Rectal smooth muscle tissue (tissue), 1 donor: Measurements from ENCODE around the gene CEL.
"Not testable (repeated sequence)": the region's sequence is repeated elsewhere in the genome, so short reads cannot be mapped to it uniquely, and the experiment has no call there.

Experiments
- H3K27ac ChIP-seq: one replicate; pipeline ENCODE4 v1.7.0; 2013; ENCODE audit warnings: low read depth, low read length, inconsistent platforms
- H3K27me3 ChIP-seq: one replicate; pipeline ENCODE4 v1.7.0; 2013; ENCODE audit warnings: low read length; ENCODE audit not compliant: control insufficient read depth, insufficient read depth
- H3K36me3 ChIP-seq: one replicate; pipeline ENCODE4 v1.7.0; 2013; ENCODE audit warnings: low read length; ENCODE audit not compliant: control insufficient read depth, insufficient read depth
- H3K4me1 ChIP-seq: one replicate; pipeline ENCODE4 v1.7.0; 2013; ENCODE audit warnings: low read length; ENCODE audit not compliant: control insufficient read depth, insufficient read depth
- H3K4me3 ChIP-seq: one replicate; pipeline ENCODE4 v1.7.0; 2013; ENCODE audit warnings: low read length
- H3K9ac ChIP-seq: one replicate; pipeline ENCODE4 v1.7.0; 2013; ENCODE audit warnings: low read length

CEL gene

GRCh38 chr9:133059623-133060022, 2.2 kb upstream of the CEL start:
- Histone ChIP-seq H3K9ac (no peak overlapping the region), H3K4me1 (no peaks in the 10 kb centered on the region), H3K36me3 (peaks cover 30% of the 10 kb centered on the region), H3K27me3 (no peaks in the 10 kb centered on the region), H3K4me3 (no peak overlapping the region), H3K27ac (no peak overlapping the region)

DNA sequence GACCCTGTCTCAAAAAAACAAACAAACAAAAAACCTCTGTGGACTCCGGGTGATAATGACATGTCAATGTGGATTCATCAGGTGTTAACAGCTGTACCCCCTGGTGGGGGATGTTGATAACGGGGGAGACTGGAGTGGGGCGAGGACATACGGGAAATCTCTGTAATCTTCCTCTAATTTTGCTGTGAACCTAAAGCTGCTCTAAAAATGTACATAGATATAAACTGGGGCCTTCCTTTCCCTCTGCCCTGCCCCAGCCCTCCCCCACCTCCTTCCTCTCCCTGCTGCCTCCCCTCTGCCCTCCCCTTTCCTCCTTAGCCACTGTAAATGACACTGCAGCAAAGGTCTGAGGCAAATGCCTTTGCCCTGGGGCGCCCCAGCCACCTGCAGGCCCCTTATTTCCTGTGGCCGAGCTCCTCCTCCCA, 1.4 kb upstream of the CEL start:
- Histone ChIP-seq H3K36me3 (peaks cover 24% of the 10 kb centered on the region), H3K4me3 (no peak overlapping the region), H3K27ac (no peak overlapping the region), H3K9ac (no peak overlapping the region), H3K4me1 (no peaks in the 10 kb centered on the region), H3K27me3 (no peaks in the 10 kb centered on the region)

DNA sequence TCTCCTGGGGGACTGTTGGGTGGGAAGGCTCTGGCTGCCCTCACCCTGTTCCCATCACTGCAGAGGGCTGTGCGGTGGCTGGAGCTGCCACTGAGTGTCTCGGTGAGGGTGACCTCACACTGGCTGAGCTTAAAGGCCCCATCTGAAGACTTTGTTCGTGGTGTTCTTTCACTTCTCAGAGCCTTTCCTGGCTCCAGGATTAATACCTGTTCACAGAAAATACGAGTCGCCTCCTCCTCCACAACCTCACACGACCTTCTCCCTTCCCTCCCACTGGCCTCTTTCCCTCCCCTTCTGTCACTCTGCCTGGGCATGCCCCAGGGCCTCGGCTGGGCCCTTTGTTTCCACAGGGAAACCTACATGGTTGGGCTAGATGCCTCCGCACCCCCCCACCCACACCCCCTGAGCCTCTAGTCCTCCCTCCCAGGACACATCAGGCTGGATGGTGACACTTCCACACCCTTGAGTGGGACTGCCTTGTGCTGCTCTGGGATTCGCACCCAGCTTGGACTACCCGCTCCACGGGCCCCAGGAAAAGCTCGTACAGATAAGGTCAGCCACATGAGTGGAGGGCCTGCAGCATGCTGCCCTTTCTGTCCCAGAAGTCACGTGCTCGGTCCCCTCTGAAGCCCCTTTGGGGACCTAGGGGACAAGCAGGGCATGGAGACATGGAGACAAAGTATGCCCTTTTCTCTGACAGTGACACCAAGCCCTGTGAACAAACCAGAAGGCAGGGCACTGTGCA, 590 bp upstream of the CEL start:
- H3K27me3 ChIP-seq, H3K4me1 ChIP-seq, H3K4me3 ChIP-seq, H3K9ac ChIP-seq, H3K27ac ChIP-seq: not testable (repeated sequence)
- peaks cover 17% of the 10 kb centered on the region for H3K36me3 ChIP-seq

- not testable (repeated sequence) for H3K27ac ChIP-seq, H3K27me3 ChIP-seq, H3K4me3 ChIP-seq, H3K36me3 ChIP-seq, H3K9ac ChIP-seq, H3K4me1 ChIP-seq
Measured at GRCh38 chr9:133062569-133062968, 788 bp downstream of the CEL start.

- Histone ChIP-seq H3K27ac (no peak overlapping the region), H3K27me3 (no peaks in the 10 kb centered on the region), H3K4me1 (no peaks in the 10 kb centered on the region), H3K36me3 (peaks cover 3% of the 10 kb centered on the region), H3K4me3 (no peak overlapping the region), H3K9ac (no peak overlapping the region)
Measured at GRCh38 chr9:133063159-133063499, 1.3 kb downstream of the CEL start.

DNA sequence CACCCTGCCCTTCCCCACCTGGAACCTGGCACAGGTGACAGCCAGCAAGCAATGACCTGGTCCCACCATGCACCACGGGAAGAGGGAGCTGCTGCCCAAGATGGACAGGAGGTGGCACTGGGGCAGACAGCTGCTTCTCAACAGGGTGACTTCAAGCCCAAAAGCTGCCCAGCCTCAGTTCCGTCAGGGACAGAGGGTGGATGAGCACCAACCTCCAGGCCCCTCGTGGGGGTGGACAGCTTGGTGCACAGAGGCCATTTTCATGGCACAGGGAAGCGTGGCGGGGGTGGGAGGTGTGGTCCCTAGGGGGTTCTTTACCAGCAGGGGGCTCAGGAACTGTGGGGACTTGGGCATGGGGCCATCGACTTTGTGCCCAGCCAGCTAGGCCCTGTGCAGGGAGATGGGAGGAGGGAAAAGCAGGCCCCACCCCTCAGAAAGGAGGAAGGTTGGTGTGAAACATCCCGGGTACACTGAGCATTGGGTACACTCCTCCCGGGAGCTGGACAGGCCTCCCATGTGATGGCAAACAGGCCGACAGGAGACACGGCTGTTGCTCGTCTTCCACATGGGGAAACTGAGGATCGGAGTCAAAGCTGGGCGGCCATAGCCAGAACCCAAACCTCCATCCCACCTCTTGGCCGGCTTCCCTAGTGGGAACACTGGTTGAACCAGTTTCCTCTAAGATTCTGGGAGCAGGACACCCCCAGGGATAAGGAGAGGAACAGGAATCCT, 1.9 kb downstream of the CEL start:
- Histone ChIP-seq H3K27ac (no peak overlapping the region), H3K4me3 (no peak overlapping the region), H3K4me1 (no peaks in the 10 kb centered on the region)

GRCh38 chr9:133064241-133065069, 2.7 kb downstream of the CEL start:
- H3K4me3 ChIP-seq: no peak overlapping the region
- H3K4me1 ChIP-seq: no peaks in the 10 kb centered on the region
- H3K27ac ChIP-seq: no peak overlapping the region
- no peak overlapping the region for H3K9ac ChIP-seq
- no peaks in the 10 kb centered on the region for H3K27me3 ChIP-seq
- H3K36me3 ChIP-seq: no peaks in the 10 kb centered on the region

More for the DNA sequence above, 1.9 kb downstream of the CEL start:
- no peak overlapping the region for H3K9ac ChIP-seq
- no peaks in the 10 kb centered on the region for H3K27me3 ChIP-seq
- no peaks in the 10 kb centered on the region for H3K36me3 ChIP-seq

DNA sequence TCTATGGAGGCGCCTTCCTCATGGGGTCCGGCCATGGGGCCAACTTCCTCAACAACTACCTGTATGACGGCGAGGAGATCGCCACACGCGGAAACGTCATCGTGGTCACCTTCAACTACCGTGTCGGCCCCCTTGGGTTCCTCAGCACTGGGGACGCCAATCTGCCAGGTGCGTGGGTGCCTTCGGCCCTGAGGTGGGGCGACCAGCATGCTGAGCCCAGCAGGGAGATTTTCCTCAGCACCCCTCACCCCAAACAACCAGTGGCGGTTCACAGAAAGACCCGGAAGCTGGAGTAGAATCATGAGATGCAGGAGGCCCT, 3.2 kb downstream of the CEL start:
- H3K27me3 ChIP-seq: no peaks in the 10 kb centered on the region
- no peak overlapping the region for H3K27ac ChIP-seq
- H3K9ac ChIP-seq: no peak overlapping the region
- no peaks in the 10 kb centered on the region for H3K4me1 ChIP-seq
- H3K4me3 ChIP-seq: no peak overlapping the region
- no peaks in the 10 kb centered on the region for H3K36me3 ChIP-seq

DNA sequence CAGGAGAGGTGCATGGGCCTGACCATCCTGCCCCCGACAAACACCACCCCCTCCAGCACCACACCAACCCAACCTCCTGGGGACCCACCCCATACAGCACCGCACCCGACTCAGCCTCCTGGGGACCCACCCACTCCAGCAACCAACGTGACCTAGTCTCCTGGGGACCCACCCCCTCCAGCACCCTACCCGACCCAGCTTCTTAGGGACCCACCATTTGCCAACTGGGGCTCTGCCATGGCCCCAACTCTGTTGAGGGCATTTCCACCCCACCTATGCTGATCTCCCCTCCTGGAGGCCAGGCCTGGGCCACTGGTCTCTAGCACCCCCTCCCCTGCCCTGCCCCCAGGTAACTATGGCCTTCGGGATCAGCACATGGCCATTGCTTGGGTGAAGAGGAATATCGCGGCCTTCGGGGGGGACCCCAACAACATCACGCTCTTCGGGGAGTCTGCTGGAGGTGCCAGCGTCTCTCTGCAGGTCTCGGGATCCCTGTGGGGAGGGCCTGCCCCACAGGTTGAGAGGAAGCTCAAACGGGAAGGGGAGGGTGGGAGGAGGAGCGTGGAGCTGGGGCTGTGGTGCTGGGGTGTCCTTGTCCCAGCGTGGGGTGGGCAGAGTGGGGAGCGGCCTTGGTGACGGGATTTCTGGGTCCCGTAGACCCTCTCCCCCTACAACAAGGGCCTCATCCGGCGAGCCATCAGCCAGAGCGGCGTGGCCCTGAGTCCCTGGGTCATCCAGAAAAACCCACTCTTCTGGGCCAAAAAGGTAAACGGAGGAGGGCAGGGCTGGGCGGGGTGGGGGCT, 4.6 kb downstream of the CEL start:
- Histone ChIP-seq H3K27me3 (no peaks in the 10 kb centered on the region), H3K36me3 (no peaks in the 10 kb centered on the region), H3K4me1 (no peaks in the 10 kb centered on the region), H3K4me3 (no peak overlapping the region), H3K27ac (no peak overlapping the region), H3K9ac (no peak overlapping the region)

DNA sequence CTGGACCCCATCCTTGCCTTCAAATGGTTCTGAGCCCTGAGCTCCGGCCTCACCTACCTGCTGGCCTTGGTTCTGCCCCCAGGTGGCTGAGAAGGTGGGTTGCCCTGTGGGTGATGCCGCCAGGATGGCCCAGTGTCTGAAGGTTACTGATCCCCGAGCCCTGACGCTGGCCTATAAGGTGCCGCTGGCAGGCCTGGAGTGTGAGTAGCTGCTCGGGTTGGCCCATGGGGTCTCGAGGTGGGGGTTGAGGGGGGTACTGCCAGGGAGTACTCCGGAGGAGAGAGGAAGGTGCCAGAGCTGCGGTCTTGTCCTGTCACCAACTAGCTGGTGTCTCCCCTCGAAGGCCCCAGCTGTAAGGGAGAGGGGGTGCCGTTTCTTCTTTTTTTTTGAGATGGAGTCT, 5.2 kb downstream of the CEL start:
- Histone ChIP-seq H3K27me3 (no peaks in the 10 kb centered on the region), H3K27ac (no peak overlapping the region), H3K4me1 (no peaks in the 10 kb centered on the region), H3K9ac (no peak overlapping the region), H3K36me3 (no peaks in the 10 kb centered on the region), H3K4me3 (no peak overlapping the region)

- H3K4me1 ChIP-seq: no peaks in the 10 kb centered on the region
- H3K36me3 ChIP-seq: no peaks in the 10 kb centered on the region
- H3K9ac ChIP-seq: no peak overlapping the region
- H3K4me3 ChIP-seq: no peak overlapping the region
- no peaks in the 10 kb centered on the region for H3K27me3 ChIP-seq
- H3K27ac ChIP-seq: no peak overlapping the region
Measured at GRCh38 chr9:133067813-133068212, 6.0 kb downstream of the CEL start.

DNA sequence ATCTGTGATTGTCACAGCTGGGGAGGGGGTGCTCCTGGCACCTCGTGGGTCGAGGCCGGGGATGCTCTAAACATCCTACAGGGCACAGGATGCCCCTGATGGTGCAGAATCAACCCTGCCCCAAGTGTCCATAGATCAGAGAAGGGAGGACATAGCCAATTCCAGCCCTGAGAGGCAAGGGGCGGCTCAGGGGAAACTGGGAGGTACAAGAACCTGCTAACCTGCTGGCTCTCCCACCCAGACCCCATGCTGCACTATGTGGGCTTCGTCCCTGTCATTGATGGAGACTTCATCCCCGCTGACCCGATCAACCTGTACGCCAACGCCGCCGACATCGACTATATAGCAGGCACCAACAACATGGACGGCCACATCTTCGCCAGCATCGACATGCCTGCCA, 6.7 kb downstream of the CEL start:
- H3K27me3 ChIP-seq, H3K4me1 ChIP-seq, H3K36me3 ChIP-seq: not testable (repeated sequence)

More for the DNA sequence above, 6.7 kb downstream of the CEL start:
- not testable (repeated sequence) for H3K4me3 ChIP-seq, H3K9ac ChIP-seq, H3K27ac ChIP-seq
